WTC11 (cell line): ENCODE results near the gene CYSTM1. TPM values are rescaled to one million over a fixed set of nuclear protein-coding genes. Genes with fewer than 3 reads are reported as not detected.

Experiments used
- ATAC-seq: fragments of 200-7000 bp; cut with Tn5 transposase; 2 replicates; pipeline ENCODE4 v1.10.0; 2021; ENCODE audit warnings: mild to moderate bottlenecking, moderate library complexity
- CTCF ChIA-PET: fragments of 300-600 bp; sonication (Branson Sonifier 250); formaldehyde crosslinking; loops from one replicate; lab custom pipeline; 2021; ENCODE audit warnings: antibody characterized with exemption; lab: Charles Lee
- POLR2A ChIA-PET: fragments of 350-600 bp; sonication (Branson Sonifier 250); formaldehyde crosslinking; loops from one replicate; lab custom pipeline; 2021; ENCODE audit warnings: antibody characterized with exemption; lab: Charles Lee
- DNase-seq: peaks from one replicate; pipeline ENCODE4 v3.0.0; 2021; ENCODE audit warnings: low spot score
- H3K27ac Mint-ChIP-seq: 2 replicates; pipeline ENCODE4 v1.8.0; 2021; ENCODE audit warnings: mixed read lengths
- H3K27me3 Mint-ChIP-seq: 2 replicates; pipeline ENCODE4 v1.8.0; 2021; ENCODE audit warnings: low read depth, mild to moderate bottlenecking, moderate library complexity, mixed read lengths
- H3K36me3 Mint-ChIP-seq: 2 replicates; pipeline ENCODE4 v1.8.0; 2021; ENCODE audit warnings: mixed read lengths
- H3K4me1 Mint-ChIP-seq: 2 replicates; pipeline ENCODE4 v1.8.0; 2022; ENCODE audit warnings: mixed read lengths
- H3K4me3 Mint-ChIP-seq: 2 replicates; pipeline ENCODE4 v1.8.0; 2021; ENCODE audit warnings: mild to moderate bottlenecking, moderate library complexity, mixed read lengths
- H3K9me3 Mint-ChIP-seq: 2 replicates; pipeline ENCODE4 v1.8.0; 2021; ENCODE audit warnings: mixed read lengths
- AR ChIP-seq: fragments of 250-450 bp; sonication (Bioruptor Pico); IDR thresholded peaks from 2 replicates; pipeline ENCODE4 v1.9.0; 2021; ENCODE audit warnings: mild to moderate bottlenecking
- EMX1 ChIP-seq: fragments of 250-450 bp; sonication (Bioruptor Pico); IDR thresholded peaks from 2 replicates; pipeline ENCODE4 v1.8.0; 2021; ENCODE audit warnings: mild to moderate bottlenecking
- ETV6 ChIP-seq: sonication (generic); formaldehyde crosslinking; IDR thresholded peaks from 2 replicates; pipeline ENCODE4 v1.8.1; 2022; ENCODE audit warnings: mild to moderate bottlenecking, missing genetic modification reagents
- FOXP1 ChIP-seq: sonication (generic); formaldehyde crosslinking; IDR thresholded peaks from 2 replicates; pipeline ENCODE4 v1.8.0; 2022; ENCODE audit warnings: missing genetic modification reagents, mild to moderate bottlenecking, moderate library complexity, borderline replicate concordance
- GABPB1 ChIP-seq: sonication (generic); formaldehyde crosslinking; IDR thresholded peaks from 2 replicates; pipeline ENCODE4 v1.8.1; 2023; ENCODE audit warnings: mild to moderate bottlenecking, missing genetic modification reagents
- MAX ChIP-seq: sonication (generic); formaldehyde crosslinking; IDR thresholded peaks from 2 replicates; pipeline ENCODE4 v1.8.0; 2022; ENCODE audit warnings: mild to moderate bottlenecking, missing genetic modification reagents
- NR2C2 ChIP-seq: sonication (generic); formaldehyde crosslinking; IDR thresholded peaks from 2 replicates; pipeline ENCODE4 v1.8.0; 2022; ENCODE audit warnings: mild to moderate bottlenecking, missing genetic modification reagents
- PRDM15 ChIP-seq: sonication (generic); formaldehyde crosslinking; IDR thresholded peaks from 2 replicates; pipeline ENCODE4 v1.8.0; 2022; ENCODE audit warnings: missing genetic modification reagents
- SMAD4 ChIP-seq: sonication (generic); formaldehyde crosslinking; IDR thresholded peaks from 2 replicates; pipeline ENCODE4 v1.8.0; 2022; ENCODE audit warnings: mild to moderate bottlenecking, missing genetic modification reagents
- SP1 ChIP-seq: sonication (generic); formaldehyde crosslinking; conservative IDR thresholded peaks from 2 replicates; pipeline ENCODE4 v1.8.1; 2022; ENCODE audit warnings: missing genetic modification reagents
- ZBTB43 ChIP-seq: sonication (generic); formaldehyde crosslinking; IDR thresholded peaks from 2 replicates; pipeline ENCODE4 v1.8.1; 2023; ENCODE audit warnings: mild to moderate bottlenecking, missing genetic modification reagents
- ZNF281 ChIP-seq: sonication (generic); formaldehyde crosslinking; IDR thresholded peaks from 2 replicates; pipeline ENCODE4 v1.8.0; 2023; ENCODE audit warnings: mild to moderate bottlenecking, missing genetic modification reagents
- ZNF416 ChIP-seq: fragments of 250-450 bp; sonication (Bioruptor Pico); IDR thresholded peaks from 2 replicates; pipeline ENCODE4 v1.9.0; 2021; ENCODE audit warnings: mild to moderate bottlenecking, inconsistent platforms
- ZNF423 ChIP-seq: fragments of 250-450 bp; sonication (Bioruptor Pico); IDR thresholded peaks from 2 replicates; pipeline ENCODE4 v2.1.2; 2022; ENCODE audit warnings: mild to moderate bottlenecking, moderate library complexity
- total RNA-seq: library from RNA; stranded (reverse); gene quantifications from 3 replicates; pipeline ENCODE4 v1.2.3, GENCODE V29; 2021

Gene CYSTM1
- total RNA-seq, 1 experiment from 2014 or later, result 29.3 TPM

GRCh38 chr5:140202078-140202477 is 27.1 kb downstream of the CYSTM1 start:
- no peak for ATAC-seq
- no peak for DNase-seq
- Mint-ChIP-seq H3K4me1 (peaks cover 12% of the 10 kb centered on the region), H3K4me3 (no peak overlapping the region), H3K9me3 (0 out of 2 replicates have a peak, but pooled peaks cover 3% of the 10 kb centered on the region), H3K27ac (no peak overlapping the region), H3K36me3 (no peaks in the 10 kb centered on the region), H3K27me3 (no peaks in the 10 kb centered on the region)
- CTCF ChIA-PET, result interaction anchor here (0.7 kb wide), 2 partner anchors 150 to 920 kb away, joined by 4 read pairs; partner anchors contain the start of gene PCDHB4
- POLR2A ChIA-PET, result no interaction called here
- no peak for TF ChIP-seq PRDM15 (CRISPR knock-in tag)
- no peak for TF ChIP-seq AR (CRISPR knock-in tag)
- no peak for TF ChIP-seq ZNF423 (CRISPR knock-in tag)
- no peak for TF ChIP-seq EMX1 (CRISPR knock-in tag)
- TF ChIP-seq GABPB1, result no peak
- no peak for TF ChIP-seq SP1 (CRISPR knock-in tag)
- no peak for TF ChIP-seq SMAD4
- TF ChIP-seq ETV6 (CRISPR knock-in tag), result no peak

- Mint-ChIP-seq H3K27me3 (no peaks in the 10 kb centered on the region), H3K36me3 (no peaks in the 10 kb centered on the region), H3K9me3 (0 out of 2 replicates have a peak, but pooled peaks cover 3% of the 10 kb centered on the region), H3K4me3 (no peak overlapping the region), H3K27ac (no peak overlapping the region), H3K4me1 (peaks cover 12% of the 10 kb centered on the region)
- CTCF ChIA-PET, result interaction anchor here (1.5 kb wide), 1 partner anchor 157 kb away, joined by 4 read pairs; no protein-coding TSS in a partner anchor
- POLR2A ChIA-PET, result no interaction called here
- DNase-seq (no peak), ATAC-seq (no peak)
- TF ChIP-seq FOXP1 (no peak), NR2C2 (CRISPR knock-in tag) (no peak), ZBTB43 (CRISPR knock-in tag) (no peak), MAX (CRISPR knock-in tag) (no peak), ZNF281 (CRISPR knock-in tag) (no peak), ZNF416 (CRISPR knock-in tag) (no peak)
Observed at GRCh38 chr5:140202610-140203009, 27.6 kb downstream of the CYSTM1 start.
